Measurements from ENCODE around the gene SPOCK1. TPM values are rescaled to one million over a fixed set of nuclear protein-coding genes. Genes with fewer than 3 reads are reported as not detected.
"Not testable (repeated sequence)": the region's sequence is repeated elsewhere in the genome, so short reads cannot be mapped to it uniquely, and the experiment has no call there.

The SPOCK1 gene
- total and polyA plus RNA-seq, 7 experiments from 2014 or later: 2.8 TPM; not detected in 6

- Mint-ChIP-seq H3K27ac (no peak overlapping the region), H3K4me3 (no peak overlapping the region), H3K4me1 (no peaks in the 10 kb centered on the region), H3K9me3 (peaks cover 0 to 3% (median 0%) of the 10 kb centered on the region in 11 donors), H3K27me3 (peaks cover 0 to 34% (median 19%) of the 10 kb centered on the region in 5 donors), H3K36me3 (no peaks in the 10 kb centered on the region)
- Histone ChIP-seq H3K27me3 (ENCODE audit: control insufficient read depth in 2 of 2, insufficient read depth in 2 of 2, low read length in 2 of 2) (no peaks in the 10 kb centered on the region), H3K36me3 (ENCODE audit: control insufficient read depth in 2 of 3, insufficient read depth in 3 of 3, low read length in 3 of 3) (no peaks in the 10 kb centered on the region), H3K4me3 (ENCODE audit: low read length) (no peak overlapping the region), H3K27ac (ENCODE audit: low read depth, low read length) (no peak overlapping the region), H3K9me3 (ENCODE audit: control insufficient read depth in 2 of 3, low read length in 3 of 3) (no peaks in the 10 kb centered on the region), H3K4me1 (ENCODE audit: control insufficient read depth in 2 of 2, insufficient read depth in 2 of 2, low read length in 2 of 2) (no peaks in the 10 kb centered on the region)
- CTCF ChIA-PET: no interaction called here
- intact Hi-C loops (cut with micrococcal nuclease): no loop called here
- ATAC-seq (no peak), DNase-seq (no peak)
- POLR2A ChIA-PET: no interaction called here
These were observed 263.9 kb downstream of the SPOCK1 start for GRCh38 chr5:137234973-137235943.

GRCh38 chr5:137233726-137234125 is 265.4 kb downstream of the SPOCK1 start:
- H3K36me3 ChIP-seq (ENCODE audit: control insufficient read depth in 2 of 3, insufficient read depth in 3 of 3, low read length in 3 of 3): no peaks in the 10 kb centered on the region
- H3K9me3 ChIP-seq (ENCODE audit: control insufficient read depth in 2 of 3, low read length in 3 of 3): no peaks in the 10 kb centered on the region
- no peaks in the 10 kb centered on the region for H3K27me3 ChIP-seq (ENCODE audit: control insufficient read depth in 2 of 2, insufficient read depth in 2 of 2, low read length in 2 of 2)
- Mint-ChIP-seq H3K9me3 (peaks cover 0 to 3% (median 0%) of the 10 kb centered on the region in 11 donors), H3K4me1 (no peaks in the 10 kb centered on the region), H3K36me3 (no peaks in the 10 kb centered on the region), H3K27me3 (peaks cover 2 to 34% (median 21%) of the 10 kb centered on the region in 5 donors), H3K27ac (no peak overlapping the region), H3K4me3 (no peak overlapping the region)
- POLR2A ChIA-PET: no interaction called here
- H3K4me3 ChIP-seq (ENCODE audit: low read length): no peak overlapping the region
- no peaks in the 10 kb centered on the region for H3K4me1 ChIP-seq (ENCODE audit: control insufficient read depth in 2 of 2, insufficient read depth in 2 of 2, low read length in 2 of 2)
- intact Hi-C loops (cut with micrococcal nuclease): no loop called here
- CTCF ChIA-PET: no interaction called here
- ATAC-seq: no peak
- H3K27ac ChIP-seq (ENCODE audit: low read depth, low read length): no peak overlapping the region
- DNase-seq: no peak

GRCh38 chr5:137233304-137233703 is 265.8 kb downstream of the SPOCK1 start:
- H3K36me3 Mint-ChIP-seq; H3K27me3 ChIP-seq (ENCODE audit: control insufficient read depth in 2 of 2, insufficient read depth in 2 of 2, low read length in 2 of 2); CTCF ChIA-PET; POLR2A ChIA-PET; H3K27ac Mint-ChIP-seq; H3K4me1 Mint-ChIP-seq; H3K4me3 ChIP-seq (ENCODE audit: low read length); H3K9me3 ChIP-seq (ENCODE audit: control insufficient read depth in 2 of 3, low read length in 3 of 3); H3K9me3 Mint-ChIP-seq; DNase-seq; H3K36me3 ChIP-seq (ENCODE audit: control insufficient read depth in 2 of 3, insufficient read depth in 3 of 3, low read length in 3 of 3); H3K4me3 Mint-ChIP-seq; H3K4me1 ChIP-seq (ENCODE audit: control insufficient read depth in 2 of 2, insufficient read depth in 2 of 2, low read length in 2 of 2); intact Hi-C loops (cut with micrococcal nuclease); ATAC-seq; H3K27ac ChIP-seq (ENCODE audit: low read depth, low read length): not testable (repeated sequence)
- peaks cover 2 to 31% (median 17%) of the 10 kb centered on the region in 5 donors for H3K27me3 Mint-ChIP-seq

- ChIA-PET POLR2A (no interaction called here), CTCF (no interaction called here)
- ATAC-seq (no peak), DNase-seq (no peak)
- Histone ChIP-seq H3K27ac (ENCODE audit: low read depth, low read length) (no peak overlapping the region), H3K27me3 (ENCODE audit: control insufficient read depth in 2 of 2, insufficient read depth in 2 of 2, low read length in 2 of 2) (no peaks in the 10 kb centered on the region), H3K4me1 (ENCODE audit: control insufficient read depth in 2 of 2, insufficient read depth in 2 of 2, low read length in 2 of 2) (no peaks in the 10 kb centered on the region), H3K36me3 (ENCODE audit: control insufficient read depth in 2 of 3, insufficient read depth in 3 of 3, low read length in 3 of 3) (no peaks in the 10 kb centered on the region), H3K4me3 (ENCODE audit: low read length) (no peak overlapping the region), H3K9me3 (ENCODE audit: control insufficient read depth in 2 of 3, low read length in 3 of 3) (no peaks in the 10 kb centered on the region)
- Mint-ChIP-seq H3K27me3 (peaks cover 2 to 24% (median 8%) of the 10 kb centered on the region in 5 donors), H3K4me3 (no peak overlapping the region), H3K36me3 (no peaks in the 10 kb centered on the region), H3K27ac (no peak overlapping the region), H3K9me3 (peaks cover 0 to 5% (median 0%) of the 10 kb centered on the region in 11 donors), H3K4me1 (no peaks in the 10 kb centered on the region)
- intact Hi-C loops (cut with micrococcal nuclease): no loop called here
These were observed 267.6 kb downstream of the SPOCK1 start for GRCh38 chr5:137231540-137231939.

- no peaks in the 10 kb centered on the region for H3K36me3 Mint-ChIP-seq
- Histone ChIP-seq H3K9me3 (ENCODE audit: control insufficient read depth in 2 of 3, low read length in 3 of 3) (no peaks in the 10 kb centered on the region), H3K4me3 (ENCODE audit: low read length) (no peak overlapping the region), H3K4me1 (ENCODE audit: control insufficient read depth in 2 of 2, insufficient read depth in 2 of 2, low read length in 2 of 2) (no peaks in the 10 kb centered on the region), H3K27me3 (ENCODE audit: control insufficient read depth in 2 of 2, insufficient read depth in 2 of 2, low read length in 2 of 2) (no peaks in the 10 kb centered on the region), H3K36me3 (ENCODE audit: control insufficient read depth in 2 of 3, insufficient read depth in 3 of 3, low read length in 3 of 3) (no peaks in the 10 kb centered on the region), H3K27ac (ENCODE audit: low read depth, low read length) (no peak overlapping the region)
- ChIA-PET POLR2A (no interaction called here), CTCF (no interaction called here)
- H3K9me3 Mint-ChIP-seq: peaks cover 0 to 4% (median 0%) of the 10 kb centered on the region in 11 donors
- intact Hi-C loops (cut with micrococcal nuclease): no loop called here
- H3K4me1 Mint-ChIP-seq: no peaks in the 10 kb centered on the region
- H3K27ac Mint-ChIP-seq: no peak overlapping the region
- peaks cover 0 to 5% (median 3%) of the 10 kb centered on the region in 5 donors for H3K27me3 Mint-ChIP-seq
- DNase-seq (no peak), ATAC-seq (no peak)
- H3K4me3 Mint-ChIP-seq: no peak overlapping the region
These were observed 270.3 kb downstream of the SPOCK1 start for GRCh38 chr5:137228816-137229215.

- H3K27ac ChIP-seq (ENCODE audit: low read depth, low read length): no peak overlapping the region
- H3K4me3 ChIP-seq (ENCODE audit: low read length): no peak overlapping the region
- Mint-ChIP-seq H3K36me3 (no peaks in the 10 kb centered on the region), H3K4me3 (no peak overlapping the region), H3K27me3 (peaks cover 2 to 11% (median 4%) of the 10 kb centered on the region in 5 donors), H3K9me3 (peaks cover 0 to 4% (median 0%) of the 10 kb centered on the region in 11 donors), H3K27ac (no peak overlapping the region), H3K4me1 (no peaks in the 10 kb centered on the region)
- intact Hi-C loops (cut with micrococcal nuclease): no loop called here
- H3K9me3 ChIP-seq (ENCODE audit: control insufficient read depth in 2 of 3, low read length in 3 of 3): no peaks in the 10 kb centered on the region
- H3K36me3 ChIP-seq (ENCODE audit: control insufficient read depth in 2 of 3, insufficient read depth in 3 of 3, low read length in 3 of 3): no peaks in the 10 kb centered on the region
- H3K27me3 ChIP-seq (ENCODE audit: control insufficient read depth in 2 of 2, insufficient read depth in 2 of 2, low read length in 2 of 2): no peaks in the 10 kb centered on the region
- ATAC-seq (no peak), DNase-seq (no peak)
- ChIA-PET POLR2A (no interaction called here), CTCF (no interaction called here)
- H3K4me1 ChIP-seq (ENCODE audit: control insufficient read depth in 2 of 2, insufficient read depth in 2 of 2, low read length in 2 of 2): no peaks in the 10 kb centered on the region
These were observed 273.0 kb downstream of the SPOCK1 start for GRCh38 chr5:137226081-137226480.

All from naive thymus-derived CD4-positive, alpha-beta T cell (primary cell).